Activated effector memory CD4-positive, alpha-beta T cell treated with Interleukin-2 at 50 U/mL for 16 hours (primary cell): ENCODE measurements around the gene RSL1D1.
"Not testable (repeated sequence)": the region's sequence is repeated elsewhere in the genome, so short reads cannot be mapped to it uniquely, and the experiment has no call there.

Experiments
- DNase-seq: peaks from one replicate; pipeline ENCODE4 v3.0.0-alpha.2; 2020

The RSL1D1 gene

DNA sequence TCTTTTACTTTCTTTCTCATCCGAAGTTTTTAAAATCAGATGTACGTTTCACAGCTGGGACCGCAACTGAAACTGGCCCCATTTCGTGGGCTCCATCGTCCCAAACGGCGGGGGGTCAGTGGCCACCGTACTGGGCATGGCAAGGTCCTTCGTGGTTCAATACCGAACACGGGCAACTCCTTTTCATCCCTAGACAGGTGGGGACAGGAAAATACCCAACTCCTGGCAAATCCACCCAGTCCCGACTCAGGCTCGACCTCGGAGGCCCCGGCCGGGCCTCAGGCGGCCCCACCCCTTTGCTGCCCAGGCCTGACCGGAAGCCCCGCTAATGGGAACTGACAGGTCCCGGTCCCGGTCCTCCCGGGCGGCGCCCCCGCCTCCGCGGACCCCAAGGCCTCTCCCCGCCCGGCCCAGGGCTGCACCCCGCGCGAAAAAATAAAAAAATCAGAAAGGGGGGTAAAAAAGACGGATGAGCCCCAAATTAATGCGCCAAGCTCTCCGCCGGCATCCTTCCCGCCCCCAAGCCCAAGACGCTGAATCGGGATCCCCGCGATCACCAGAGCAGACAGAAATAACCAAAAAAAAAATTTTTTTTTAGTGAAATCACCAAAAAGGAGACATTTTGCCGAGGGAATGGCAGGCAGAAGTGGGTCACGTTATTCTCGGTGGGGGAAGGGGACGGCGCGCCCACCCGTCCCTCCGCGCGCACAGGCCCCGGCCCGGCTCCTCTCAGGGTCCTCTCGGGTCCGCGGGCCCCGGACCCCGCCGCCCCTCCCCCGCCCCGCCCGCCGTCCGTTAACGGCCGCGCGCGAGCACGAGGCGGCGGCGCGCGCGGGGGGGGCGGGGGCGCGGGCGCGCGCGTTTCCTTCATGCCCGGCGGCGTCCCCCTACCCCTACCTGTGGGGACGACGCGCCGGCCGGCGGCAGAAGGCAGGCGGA lies 54.8 kb downstream of the RSL1D1 start:
- no peak for DNase-seq

DNA sequence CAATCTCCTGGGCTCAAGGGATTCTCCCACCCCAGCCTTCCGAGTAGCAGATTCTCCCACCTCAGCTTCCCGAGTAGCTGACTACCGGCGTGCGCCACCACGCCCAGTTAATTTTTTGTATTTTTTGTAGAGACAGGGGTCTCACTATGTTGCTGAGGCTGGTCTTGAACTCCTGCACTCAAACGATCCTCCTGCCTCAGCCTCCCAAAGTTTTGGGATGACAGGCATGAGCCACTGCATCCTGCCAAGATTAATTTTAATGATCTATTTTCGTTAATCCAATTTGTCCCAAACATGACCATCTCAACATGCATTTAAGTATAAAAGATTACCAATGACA lies 55.5 kb downstream of the RSL1D1 start:
- no peak for DNase-seq

DNA sequence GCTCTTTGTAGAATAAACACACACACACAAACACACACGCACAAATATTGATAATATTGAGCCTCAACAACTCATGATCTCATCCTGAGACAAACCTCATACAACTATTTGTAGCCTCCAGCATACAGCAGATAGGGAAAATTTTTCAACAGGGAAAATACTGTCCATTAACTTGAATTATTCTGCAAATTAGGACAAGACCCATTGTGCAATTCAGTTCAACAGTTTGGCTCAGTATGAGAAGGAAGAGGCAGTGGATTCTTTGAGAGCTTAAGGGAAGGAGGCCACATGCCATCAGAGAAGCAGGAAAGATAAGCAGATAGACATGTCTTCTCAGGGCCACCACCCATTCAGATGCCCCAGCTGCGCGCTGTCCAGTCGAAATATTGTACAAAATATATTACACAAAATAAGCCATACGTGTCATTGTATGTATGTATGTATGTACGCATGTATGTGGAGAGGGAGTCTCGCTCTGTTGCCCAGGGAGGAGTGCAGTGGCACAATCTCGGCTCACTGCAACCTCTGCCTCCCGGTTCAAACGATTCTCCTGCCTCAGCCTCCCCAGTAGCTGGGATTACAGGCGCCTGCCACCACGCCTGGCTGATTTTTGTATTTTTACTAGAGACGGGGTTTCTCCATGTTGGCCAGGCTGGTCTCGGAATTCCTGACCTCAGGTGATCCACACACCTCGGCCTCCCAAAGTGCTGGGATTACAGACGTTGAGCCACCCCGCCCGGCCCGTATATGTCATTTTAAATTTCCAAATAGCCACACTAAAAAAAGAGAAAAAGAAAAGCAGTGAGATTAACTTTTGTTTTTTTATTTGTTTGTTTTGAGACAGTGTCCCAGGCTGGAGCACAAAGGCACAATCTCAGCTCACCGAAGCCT lies 56.1 kb downstream of the RSL1D1 start:
- DNase-seq, result no peak

DNA sequence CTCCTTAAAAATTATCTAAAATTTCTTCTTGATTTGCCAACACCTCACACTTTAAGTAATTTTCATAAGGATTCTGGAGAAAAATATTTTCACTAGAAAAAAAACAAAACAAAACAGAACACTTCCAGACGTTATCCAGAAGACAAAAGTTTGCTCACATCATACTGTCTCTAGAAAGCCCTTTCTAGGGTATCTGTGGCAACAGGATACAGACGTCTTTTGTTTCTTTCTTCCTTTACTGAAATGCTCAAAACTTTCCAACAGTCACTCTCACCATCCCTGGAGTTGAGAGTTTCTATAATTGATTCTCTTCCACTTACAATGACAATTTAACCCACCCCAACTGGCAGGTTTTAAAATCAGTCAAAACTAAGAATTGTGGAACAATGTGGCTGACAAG lies 56.9 kb downstream of the RSL1D1 start:
- DNase-seq, result no peak

DNA sequence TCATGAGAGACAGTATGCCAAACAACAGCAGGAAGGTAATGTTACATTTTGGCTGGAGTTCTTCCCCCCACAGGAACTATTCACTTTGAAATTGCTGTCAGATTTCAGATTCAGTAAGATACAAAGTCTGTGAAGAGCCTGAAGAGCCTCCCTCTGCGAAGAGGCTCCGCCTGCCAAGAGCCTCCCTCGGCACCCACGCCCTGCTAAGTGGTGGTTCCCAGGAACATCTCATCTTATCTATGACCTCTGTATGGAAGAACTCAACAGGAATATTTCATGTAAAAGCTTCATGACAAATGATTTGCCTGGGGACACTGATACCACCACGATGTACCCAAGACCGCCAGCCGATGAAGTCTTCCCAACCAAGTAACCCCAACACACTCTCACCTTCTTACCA lies 57.5 kb downstream of the RSL1D1 start:
- DNase-seq, result no peak

- DNase-seq, result no peak
Observed at GRCh38 chr16:11792410-11793241, 58.7 kb downstream of the RSL1D1 start.

- no peak for DNase-seq
Observed at GRCh38 chr16:11791144-11791828, 60.1 kb downstream of the RSL1D1 start.

GRCh38 chr16:11788914-11789313 lies 62.4 kb downstream of the RSL1D1 start:
- DNase-seq, result no peak

- DNase-seq, result not testable (repeated sequence)
Observed at GRCh38 chr16:11784980-11785599, 66.3 kb downstream of the RSL1D1 start.

DNA sequence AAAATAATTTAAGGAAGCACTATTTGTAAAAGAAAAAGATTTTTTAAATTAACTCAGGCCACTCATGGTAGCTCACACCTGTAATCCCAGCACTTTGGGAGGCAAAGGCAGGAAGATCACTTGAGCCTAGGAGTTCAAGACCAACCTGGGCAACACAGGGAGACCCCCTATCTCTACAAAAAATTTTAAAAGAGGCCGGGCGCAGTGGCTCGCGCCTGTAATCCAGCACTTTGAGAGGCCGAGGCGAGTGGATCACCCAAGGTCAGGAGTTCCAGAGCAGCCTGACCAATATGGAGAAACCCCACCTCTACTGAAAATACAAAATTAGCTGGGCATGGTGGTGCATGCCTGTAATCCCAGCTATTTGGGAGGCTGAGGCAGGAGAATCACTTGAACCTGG lies 67.0 kb downstream of the RSL1D1 start:
- DNase-seq, result not testable (repeated sequence)

DNA sequence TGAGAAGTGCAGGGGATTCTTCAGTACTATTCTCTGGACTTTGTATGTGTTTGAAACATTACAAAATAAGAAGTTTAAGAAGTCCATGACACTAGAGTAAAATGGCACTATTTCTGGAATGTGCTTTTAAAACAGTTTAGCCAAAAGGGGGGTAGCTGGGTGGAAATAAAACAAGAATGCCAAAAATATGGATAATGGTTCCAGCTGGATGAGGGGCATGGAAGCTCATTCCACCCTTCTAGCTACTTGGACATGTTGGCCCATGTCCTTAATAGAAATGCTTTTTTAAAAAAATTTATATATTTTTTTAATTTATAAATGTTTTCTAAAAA lies 67.3 kb downstream of the RSL1D1 start:
- DNase-seq, result no peak
